Activated T-cell treated with anti-CD3 and anti-CD28 coated beads for 1 hour (primary cell): ENCODE data around the gene CYP11A1.

Experiments
- DNase-seq: peaks from one replicate; pipeline ENCODE4 v3.0.0-alpha.2; 2020; ENCODE audit warnings: low read depth

Gene CYP11A1

DNA sequence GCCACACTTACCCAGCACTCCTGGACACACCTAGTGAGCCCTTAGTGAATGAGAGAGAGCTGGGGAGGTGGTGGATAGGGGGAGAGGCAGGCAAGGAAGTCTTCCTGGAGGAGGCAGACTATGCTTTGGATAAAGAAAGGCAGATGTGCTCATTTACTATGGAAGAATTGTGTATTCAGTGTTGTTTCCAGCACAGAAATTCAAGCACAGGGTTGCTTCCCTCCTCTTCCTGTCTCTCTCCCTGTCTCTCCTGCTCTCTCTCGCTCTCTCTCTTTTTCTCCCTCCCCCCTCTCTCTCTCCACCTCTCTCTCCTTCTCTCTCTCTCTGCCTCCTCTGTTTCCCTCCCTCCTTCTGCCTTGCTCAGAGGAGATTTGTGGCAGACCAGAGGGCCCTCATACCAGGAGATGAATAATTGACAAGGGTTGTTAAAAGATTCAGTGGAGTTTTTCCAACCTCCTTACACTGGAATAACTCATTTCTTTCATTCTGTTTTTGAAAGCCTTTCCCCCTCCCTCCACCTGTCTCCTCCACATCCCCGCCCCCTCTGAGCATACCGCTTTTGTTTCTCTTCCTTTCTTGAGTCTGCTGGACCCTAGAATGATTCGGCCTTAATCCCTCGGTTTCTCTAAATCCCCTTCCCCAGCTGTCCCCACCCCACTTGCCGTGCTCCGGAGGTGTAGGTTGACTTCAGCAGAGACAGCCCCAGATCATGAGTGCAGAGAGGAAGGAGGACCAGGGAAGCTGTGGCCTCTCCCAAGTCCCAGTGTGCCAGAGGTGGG, 65.7 kb downstream of the CYP11A1 start:
- DNase-seq: no peak

DNA sequence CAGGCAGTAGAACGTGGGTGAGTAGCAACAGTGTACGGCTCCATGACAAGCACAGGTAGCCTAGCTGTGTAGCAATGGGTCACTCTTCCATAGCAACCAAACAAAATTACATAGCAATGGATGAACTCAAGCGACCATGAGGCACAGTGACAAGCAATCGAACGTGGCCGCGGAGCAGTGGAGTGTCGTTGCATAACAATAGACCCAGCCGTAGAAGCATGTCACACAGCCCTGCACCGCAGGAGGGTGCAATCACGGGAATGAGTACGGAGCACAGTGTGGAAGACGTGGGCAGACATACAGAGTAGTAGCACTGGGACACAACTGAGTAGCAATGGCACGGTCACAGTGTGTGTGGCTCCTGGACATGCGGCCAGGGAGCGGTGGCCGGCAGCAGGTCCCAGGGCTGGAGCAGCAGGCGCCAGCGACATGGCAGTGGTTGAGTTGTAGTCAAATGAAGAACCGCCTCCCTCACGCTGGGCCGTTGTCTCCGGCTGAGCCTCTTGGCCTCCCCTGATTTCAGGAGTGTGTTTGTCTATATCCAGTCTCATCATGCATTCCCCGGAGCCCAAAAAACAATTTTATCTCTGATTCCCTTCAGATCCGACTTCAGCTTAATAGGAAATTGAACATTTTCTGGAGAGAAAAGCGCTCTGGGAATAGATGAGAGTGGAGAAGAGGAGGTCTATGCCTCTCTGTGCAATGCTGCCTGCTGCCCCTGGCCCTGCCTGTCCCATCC, 67.2 kb downstream of the CYP11A1 start:
- DNase-seq: no peak

DNA sequence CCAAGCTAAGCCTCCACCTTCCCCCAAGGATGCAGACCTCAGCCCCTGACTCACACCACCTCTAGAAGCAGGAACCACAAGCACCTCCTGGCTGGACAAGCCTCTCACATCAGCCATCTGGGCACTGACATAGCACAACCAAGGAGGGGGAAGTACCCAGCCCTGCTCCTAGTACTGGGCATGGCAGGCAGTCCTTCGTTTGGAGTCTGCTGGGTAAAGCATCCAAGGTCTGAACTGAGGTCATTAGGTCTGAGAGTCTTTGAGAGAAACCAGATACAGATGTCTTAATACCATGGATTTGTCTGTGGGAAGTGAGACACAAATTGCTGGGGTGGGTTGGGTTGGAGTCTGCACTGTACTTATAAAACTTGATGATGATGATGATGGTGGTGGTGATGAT, 69.6 kb downstream of the CYP11A1 start:
- DNase-seq: no peak

DNA sequence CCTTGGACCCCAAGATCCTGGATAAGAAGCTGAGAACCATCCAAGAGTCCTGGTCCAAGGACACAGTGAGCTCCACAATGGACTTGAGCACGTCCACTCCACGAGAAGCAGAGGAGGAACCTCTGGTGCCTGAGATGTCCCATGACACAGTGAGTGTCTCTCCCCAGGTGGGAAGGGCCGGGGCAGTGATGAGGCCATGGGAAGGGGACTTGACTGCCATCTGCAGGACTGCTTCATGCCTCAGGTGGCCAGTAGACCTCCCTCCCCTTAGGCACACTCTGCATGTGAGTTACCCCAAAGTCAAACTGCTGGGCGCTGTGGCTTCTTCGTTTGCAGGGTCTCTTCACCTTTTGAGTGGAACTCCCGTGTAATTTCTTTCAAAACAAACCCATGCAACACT, 71.6 kb downstream of the CYP11A1 start:
- no peak for DNase-seq

DNA sequence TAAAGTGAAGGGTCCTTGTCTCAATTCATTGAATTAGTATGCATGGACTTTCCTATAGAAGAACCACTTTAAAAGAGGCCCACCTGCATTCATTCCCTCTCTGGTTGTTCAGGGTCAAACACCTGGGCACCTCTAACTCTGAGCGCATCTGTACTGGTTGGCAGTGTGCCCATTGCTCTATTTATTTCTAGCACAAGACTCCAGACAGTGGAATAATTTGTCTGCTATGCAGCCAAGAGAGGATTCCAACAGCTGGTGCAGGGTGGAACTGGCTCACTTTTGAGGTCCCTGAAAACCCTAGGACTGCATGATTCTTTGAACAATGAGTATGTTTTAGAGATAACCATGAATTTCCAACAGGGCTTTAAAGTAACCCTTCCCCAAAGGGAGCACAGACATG, 73.4 kb downstream of the CYP11A1 start:
- DNase-seq: no peak

DNA sequence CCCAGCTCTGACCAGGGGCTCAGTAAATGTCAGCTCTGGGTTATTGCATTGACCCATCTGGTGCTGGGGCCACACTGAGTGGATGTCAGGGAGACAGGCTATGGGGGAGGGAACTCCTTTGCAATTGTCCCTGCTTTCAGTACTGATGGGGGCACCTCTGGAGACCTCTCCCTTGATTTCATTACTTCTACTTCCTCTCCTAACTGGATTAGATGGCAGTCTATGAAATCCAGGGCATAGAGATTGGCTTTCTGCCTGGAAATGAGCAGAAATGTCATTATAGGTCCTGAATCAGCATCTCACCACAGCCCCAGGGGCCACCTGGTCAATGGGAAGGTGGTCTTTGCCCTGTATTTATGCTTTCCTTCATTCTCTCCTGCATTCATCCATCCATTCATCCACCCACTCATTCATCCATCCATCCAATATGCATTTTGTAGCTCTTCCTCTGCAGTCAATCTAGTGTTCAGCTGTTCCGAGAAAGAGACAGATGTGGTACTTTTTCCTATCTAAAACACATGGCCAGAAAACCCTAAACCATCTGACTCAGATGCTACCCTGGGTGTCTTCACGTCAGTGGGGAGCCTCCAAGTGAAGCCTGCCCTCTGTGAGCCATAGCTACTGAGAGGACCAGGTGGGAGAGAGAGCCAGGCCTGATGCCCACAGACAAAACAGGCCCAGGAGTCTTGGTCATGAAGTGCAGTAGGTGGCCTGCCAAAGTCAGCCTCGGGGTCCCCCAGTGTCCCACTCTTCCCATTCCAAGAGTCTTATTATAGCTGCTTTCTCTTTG, 74.2 kb downstream of the CYP11A1 start:
- no peak for DNase-seq

DNA sequence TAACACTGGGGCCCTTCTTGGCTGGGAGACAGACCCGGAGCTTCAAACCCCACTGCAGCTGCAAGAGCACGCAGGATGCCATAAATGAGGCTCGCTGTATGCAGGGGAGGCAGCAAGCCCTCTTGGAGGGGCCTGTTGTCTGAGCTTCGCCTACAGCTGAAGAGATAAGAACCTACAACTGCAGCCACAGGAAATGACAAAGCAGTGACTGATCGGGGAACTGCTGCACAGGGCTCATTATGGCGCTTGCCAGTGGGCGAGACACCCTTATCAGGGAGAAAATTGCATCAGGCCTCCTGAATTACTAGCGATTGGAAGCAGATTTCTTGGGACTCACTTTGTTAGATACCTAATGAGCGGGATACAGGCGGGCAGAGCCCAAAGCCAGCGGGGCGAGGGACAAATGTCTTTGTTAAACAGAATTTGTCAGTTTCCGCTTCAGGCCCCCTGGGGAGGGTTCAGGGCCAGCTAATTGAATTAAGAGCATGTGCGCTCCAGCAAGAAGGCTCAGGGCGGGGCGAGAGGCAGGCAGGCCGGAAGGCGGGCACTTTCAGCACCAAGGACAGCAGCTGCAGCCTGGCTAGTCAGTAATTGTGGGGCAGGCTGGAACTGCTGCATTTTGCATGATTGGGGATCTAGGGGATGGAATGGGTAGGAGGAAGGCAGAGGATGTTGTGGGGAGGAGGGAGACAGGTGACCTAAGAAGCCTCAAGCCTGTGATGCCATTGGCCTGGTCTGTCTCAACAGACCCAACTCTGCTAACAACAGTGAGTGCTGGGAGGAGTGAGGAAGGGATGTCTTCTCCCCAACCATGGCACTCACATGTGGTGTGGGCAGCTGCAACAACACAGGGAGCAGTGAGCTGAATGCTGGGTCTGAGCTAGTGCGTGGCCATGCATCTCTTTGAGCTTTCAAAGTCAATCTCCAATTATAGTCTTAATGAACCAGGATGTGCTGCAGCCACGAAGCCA, 76.1 kb downstream of the CYP11A1 start:
- DNase-seq: peak; percentile 49

DNA sequence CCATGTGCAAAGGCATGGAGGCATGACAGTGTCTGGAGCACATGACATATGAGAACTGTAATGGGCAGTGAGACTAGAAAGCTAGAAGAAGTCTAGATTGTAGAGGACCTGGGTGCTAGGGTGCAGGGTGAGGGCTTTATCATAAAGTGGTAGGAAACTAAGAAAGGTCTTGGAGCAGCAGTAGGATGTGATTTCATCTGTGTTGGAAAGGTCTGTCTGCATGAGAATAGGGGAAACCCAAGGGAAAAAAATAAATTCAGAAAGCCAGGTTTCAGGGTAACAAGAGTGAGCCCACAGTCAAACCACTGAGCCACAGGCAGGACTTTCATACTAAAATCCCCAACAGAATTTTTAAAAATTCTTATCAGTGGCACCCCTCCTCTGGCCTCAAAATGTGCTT, 76.8 kb downstream of the CYP11A1 start:
- DNase-seq: no peak

DNA sequence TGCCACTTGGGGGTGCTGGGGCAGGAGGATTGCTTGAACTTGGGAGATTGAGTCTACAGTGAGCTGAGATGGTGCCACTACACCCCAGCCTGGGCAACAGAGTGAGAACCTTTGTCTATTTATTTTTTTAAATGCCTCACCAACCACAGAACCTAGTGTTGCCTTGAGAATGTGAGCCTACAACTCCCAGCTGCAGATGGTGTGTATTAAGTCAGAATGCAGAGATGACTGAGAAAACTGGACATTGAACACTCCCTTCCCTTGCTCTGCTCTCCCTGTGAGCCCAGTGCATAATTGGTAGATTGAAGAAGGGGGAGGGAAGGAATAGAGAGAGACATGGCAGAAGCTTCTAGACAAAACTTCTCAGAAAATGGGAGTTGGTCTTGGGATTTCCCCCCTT, 77.8 kb downstream of the CYP11A1 start:
- no peak for DNase-seq
